GM19238 (cell line): ENCODE data around the gene NTF3.

Experiments
- DNase-seq: peaks from one replicate; pipeline ENCODE4 v3.0.0; 2011; ENCODE audit warnings: low spot score; ENCODE audit not compliant: insufficient read length

NTF3 gene

DNA sequence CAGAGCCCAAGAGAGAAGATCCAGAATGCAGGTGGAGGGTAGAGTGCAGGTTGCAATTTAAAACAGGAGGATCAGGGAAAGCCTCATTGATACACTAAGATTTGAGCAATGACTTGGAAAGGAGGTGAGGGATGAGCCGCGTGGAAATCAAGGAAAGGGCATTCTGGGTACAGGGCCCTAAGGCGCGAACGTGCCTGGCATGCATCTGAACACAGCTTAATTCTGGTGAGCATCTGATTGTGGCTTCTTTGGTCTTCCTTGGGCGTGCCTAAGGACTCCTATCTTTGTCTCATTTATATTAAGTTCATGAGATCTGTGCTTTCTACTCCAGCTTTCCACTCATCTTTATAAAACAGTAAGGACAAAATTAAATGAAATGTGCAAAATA, 79.3 kb downstream of the NTF3 start:
- no peak for DNase-seq

DNA sequence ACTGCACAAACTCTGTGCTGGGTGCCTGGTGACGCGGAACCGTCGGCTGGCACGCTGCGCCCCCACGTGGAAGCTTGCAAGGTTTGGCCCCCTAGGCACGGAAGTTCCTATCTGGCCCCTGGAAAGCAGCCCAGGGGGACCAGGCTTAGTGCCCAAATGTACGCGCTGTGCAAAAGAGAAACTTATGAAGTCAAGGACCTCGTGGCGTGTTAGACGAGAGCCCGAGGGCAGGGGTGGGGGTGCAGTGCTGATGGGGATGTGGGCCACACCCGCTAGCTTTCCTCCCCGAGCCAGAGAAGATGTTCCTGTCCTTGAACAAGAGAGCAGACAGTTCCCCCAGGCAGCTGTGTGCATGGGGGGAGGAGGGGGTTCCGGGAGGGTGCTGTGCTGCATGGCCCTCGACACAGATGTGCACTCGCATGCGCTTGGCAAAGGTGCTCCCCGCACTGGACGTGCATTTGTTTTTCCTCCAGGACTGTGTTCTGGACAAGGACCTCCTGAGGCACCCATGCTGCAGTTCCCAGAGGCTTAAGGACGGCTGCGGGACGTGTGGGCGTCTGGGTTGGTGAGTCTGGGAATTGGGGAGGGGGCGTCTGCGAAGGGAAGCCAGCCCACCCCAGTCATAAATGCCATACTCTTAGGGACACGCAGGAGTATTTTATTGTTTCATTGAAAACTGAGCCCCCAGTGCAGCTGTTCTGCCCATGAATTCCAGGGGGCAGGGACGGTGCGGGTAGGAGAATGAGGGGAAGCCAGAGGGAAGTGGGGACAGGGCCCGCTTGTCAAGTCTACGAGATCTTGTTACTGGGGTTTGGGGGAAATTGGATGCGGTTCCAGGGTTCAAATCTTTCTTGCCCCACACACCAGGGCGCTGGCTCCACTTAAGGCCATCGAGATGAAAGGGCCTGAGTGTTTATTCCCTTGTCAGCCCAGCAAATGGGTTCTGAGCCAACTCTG, 80.0 kb downstream of the NTF3 start:
- no peak for DNase-seq

GRCh38 chr12:5512601-5512970, 80.7 kb downstream of the NTF3 start:
- DNase-seq: no peak

DNA sequence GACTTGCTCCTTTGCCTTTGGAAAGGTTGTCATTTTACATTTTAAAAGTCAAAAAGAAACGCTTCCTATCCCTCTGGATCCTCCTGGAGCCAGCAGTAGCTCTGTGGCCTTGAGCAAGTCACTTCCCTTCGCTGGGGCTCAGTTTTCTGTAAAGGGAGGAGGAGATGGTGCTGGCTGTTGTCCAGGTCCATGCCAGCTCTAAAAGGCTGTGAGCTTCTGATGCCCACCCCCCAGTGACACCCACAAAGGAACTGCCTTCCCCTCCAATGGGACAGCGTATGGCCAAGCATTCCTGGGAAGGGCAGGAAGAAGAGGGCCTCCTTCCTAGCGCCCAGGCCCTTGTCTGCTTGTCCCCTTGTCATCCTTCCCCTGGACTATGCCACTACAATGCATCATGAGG, 81.5 kb downstream of the NTF3 start:
- no peak for DNase-seq

GRCh38 chr12:5514016-5514415, 82.1 kb downstream of the NTF3 start:
- no peak for DNase-seq

DNA sequence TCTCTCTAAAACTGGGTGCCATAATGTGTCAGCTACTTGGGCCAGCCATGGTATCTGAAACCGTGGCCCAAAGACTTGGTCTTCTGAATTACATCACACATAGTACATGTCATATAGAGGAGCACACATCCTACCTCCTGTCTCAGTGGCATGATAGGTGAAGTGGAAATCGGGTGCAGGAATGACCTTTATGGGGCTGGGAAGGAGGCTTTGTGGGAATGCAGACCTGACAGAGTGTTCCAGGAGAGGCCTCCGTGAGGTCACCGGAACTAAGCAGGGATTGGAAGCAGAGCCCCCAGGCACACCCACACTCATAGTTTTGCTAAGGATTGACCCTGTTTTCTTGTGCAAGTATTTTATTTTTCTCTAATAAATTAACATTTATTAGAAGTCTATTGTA, 82.6 kb downstream of the NTF3 start:
- no peak for DNase-seq

- no peak for DNase-seq
Observed at GRCh38 chr12:5515458-5515857, 83.5 kb downstream of the NTF3 start.

DNA sequence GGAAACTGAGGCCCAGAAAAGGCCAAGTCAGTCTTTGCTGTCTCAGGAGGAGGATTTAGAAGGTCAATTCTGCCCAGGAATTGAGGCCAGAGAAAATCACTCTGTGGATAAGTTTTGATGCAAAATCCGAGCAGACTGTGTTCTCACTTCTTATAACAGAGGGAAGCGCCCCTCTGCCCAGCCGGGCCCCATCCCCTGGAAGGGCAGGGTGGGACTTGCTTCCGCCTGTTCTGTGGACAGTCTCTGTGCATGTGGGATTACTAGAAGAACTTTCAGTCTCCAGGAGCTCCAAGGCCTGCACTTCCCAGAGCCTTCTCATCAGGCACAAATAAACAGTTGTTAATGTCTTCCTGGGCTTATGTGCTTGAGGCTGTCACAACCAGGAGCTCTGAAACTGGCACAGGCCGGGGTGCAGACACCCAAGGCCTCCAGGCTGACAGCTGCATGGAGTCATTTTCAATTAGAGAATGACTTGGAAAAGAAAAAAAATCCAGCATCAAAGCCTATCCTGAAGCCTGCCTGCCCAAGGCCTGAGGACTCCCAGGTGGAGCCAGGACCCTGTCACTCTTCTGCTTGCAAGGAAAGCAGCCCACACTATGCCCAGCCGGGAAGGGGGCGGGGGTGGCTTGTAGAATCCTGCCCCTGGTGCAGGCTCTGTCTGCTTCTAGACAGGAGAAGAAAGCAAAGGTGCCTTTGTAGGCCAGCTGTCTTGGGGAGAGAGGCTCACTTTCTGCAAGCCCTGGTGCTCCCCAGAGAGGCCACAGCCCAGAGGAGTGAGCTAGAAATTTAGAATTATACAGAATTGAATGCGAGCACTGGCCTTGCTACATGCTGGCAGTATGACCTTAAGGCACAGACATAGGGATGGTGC, 84.7 kb downstream of the NTF3 start:
- no peak for DNase-seq

DNA sequence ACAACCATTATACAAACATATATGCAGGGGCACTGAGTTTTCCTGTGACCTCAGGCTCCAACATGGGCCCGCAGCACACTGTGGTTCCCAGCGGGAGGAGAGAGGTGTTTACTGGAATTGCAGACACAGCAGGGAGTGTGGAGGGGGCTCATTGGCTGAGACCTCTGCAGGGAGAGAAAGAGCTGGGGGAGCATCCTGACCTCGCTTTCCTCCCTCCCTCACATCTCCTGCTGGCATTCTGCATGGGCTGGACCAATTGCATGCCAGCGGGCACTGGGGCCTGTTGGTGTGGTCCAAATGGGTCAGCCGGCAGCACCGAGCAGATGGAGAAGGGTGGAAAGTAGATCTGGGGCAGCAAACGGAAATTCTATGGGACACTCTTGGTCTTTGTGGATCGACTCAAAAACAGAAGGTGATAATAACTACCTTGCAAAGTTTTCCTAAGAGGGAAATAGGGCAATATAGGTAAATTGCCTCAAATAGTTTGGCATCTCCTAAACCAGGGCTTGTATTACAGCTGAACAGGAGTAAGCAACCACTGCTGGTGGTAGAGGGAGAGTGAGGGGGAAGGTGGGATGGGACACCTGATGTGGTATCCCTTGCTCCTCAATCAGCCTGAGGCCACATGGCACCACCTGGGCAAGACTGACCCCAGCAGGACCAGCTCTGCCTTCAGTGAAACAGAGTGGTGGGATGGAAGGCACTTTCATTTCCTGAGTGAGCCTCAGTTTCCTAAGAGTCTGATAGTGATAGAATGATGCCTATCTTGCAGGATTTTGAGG, 86.9 kb downstream of the NTF3 start:
- DNase-seq: no peak

GRCh38 chr12:5520037-5520436, 88.1 kb downstream of the NTF3 start:
- no peak for DNase-seq

DNA sequence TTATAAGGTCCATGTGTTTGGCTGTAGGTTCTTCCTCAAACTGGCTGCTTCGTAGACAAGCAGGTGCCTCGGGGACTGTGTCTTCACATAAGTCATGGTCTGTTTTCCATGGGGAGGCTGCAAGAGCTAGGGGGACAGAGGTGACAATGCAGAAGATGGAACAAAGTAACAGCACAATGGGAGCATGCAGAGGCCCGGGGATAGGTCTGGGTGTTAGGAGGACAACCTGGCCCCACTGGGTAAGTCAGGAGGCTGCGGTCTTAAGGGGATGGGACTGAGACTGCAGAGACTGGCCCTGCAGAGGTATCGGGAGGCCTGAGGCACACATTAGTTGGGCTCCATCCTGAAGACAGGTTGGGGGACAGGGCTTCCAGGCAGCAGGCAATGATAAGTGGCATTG, 88.9 kb downstream of the NTF3 start:
- no peak for DNase-seq

DNA sequence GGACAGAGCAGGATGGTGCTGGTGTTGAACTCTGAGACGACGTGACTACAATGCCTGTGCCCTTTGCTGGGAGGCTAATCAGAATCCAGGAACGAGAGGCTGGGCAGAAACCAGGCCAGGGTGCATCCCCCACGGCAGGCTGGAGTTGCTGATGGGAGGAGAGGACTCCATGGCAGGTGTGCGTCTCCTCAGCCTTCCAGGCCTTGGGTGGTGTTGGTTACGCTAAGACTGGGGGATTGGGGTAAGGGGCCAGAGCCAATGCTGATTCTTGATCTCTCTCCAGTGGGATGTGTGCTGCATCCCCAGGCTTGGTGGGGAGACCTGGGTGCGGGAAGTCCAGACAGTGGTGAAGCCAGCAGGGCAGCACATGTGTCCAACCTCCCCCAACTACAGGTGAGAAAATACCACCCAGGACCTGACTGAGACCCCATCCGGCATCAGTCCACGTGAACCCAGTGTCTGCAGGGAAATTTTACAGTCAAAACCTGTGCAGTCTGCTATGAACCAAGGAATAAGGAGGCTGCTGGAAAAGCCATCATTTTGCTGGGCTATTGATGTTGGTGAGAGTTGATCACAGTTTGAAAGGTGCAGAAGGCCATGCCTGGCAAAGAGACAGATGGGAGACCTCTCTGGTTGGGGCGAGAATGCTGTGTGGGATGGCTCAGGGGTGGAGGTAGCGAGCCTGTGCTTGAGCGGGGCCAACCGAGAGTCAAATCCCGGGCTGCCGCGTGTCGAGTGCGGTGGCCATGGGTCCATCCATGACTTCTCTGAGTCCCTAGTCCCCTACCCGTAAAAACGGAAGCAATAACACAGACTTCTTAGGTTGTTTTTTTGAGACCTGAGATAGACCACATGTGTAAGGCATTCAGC, 89.8 kb downstream of the NTF3 start:
- no peak for DNase-seq

DNA sequence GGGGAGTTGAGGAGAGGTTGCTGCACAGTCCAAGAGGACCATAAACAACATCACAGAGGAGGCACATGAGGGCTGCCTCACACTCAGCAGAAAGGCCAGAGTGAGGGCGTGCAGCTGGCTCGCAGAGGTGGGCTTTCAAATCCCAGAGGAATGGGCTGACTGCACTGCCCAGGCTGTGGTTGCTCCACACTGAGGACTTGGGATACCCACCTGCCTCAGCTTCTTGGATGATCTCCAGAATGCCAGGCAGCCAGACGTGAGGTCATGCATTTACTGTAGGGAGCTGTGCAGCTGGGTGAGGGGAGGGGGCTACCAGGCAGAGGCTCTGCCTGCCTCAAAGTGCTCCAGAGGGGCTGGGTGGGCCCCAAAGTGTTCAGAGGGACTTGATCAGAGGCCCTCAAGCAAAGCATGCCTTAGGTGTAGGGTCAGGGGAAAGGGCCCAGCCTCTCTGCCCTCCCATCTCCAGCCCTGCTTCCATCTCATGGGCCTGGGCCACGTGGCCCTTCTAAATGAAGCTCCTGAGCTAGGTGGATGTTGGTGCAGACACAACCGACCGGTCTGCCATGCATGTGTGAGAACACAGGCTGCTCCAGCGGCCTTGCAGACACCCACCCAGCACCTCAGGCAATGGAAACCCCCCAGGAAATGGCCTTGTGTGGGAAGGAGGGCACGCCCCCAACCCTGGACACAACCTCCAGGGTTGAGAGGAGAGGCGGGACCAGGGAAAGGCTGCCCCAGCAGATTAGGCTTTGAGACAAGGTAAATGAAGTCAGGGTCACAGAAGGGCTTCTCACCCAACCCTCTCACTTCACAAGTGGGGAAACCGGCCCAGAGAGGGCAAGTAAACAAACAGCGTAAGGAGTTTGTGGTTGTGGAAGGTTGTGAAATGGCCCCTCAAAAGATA, 90.8 kb downstream of the NTF3 start:
- no peak for DNase-seq

DNA sequence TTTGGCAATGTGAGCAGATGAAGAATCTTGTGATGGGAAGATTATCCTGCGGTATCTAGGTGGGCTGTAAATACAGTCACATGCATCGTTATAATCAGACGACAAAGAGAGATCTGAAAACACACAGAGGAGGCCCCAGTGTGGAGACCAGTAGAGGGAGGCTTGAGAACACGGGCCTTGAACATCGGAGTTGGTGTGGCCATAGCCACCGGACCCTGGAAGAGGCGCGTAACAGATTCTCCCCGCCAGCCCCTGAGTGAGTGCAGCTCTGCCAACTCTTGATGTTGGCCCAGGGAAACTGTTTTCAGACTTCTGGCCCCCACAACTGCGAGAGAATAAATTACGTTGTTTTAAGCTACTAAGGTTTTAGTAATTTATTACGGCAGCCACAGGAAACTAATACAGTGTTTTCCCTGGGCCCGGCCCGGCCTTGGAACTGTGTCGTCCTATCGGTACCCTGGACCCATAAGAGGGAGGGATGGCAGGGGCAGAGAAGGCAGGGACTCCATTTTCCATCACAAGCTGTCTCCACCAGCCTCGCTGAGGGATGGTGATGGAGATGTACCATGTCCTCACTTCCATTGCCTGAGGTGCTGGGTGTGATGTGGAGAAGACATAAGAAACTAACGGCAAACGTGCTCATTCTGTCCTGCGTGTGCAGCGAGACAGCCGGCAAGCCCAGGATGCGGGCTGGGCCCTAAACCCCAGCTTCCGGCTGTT, 91.6 kb downstream of the NTF3 start:
- no peak for DNase-seq

GRCh38 chr12:5524116-5524768, 92.3 kb downstream of the NTF3 start:
- no peak for DNase-seq

DNA sequence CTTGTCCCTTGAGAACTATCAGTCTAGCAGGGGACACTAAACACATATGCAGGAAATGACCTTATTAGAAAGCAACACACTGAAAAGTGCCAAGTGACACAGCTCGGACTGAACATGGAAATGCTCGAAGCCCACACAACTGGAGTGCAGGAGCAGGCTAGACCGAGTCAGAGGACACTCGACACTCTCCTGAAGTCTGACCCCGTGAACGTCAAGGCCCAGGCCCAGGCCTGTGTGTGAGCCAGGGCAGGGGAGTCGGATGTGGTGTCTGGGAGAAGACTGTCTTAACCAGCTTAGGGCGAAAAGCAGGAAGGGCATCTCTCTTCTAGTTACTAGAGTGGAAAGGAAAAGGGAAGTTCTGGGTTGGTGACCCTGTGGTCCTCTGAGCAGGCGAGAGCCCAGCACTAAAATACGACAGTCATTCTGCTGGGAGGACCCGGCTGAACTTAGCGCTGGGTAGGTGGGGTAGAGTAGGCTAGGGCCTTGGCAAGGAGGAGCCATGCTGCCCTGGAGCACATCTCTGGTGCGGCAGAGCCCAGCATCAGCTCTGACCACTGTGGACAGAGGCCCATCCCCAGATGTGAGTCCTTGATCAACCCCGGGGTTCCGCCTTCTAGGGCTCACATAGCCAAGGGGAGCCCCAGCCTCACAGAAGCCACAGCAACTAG, 93.0 kb downstream of the NTF3 start:
- DNase-seq: no peak

GRCh38 chr12:5525783-5526367, 94.0 kb downstream of the NTF3 start:
- DNase-seq: no peak

GRCh38 chr12:5533368-5533767, 101.5 kb downstream of the NTF3 start:
- no peak for DNase-seq
